ENCODE results near the gene NLGN1. TPM values are rescaled to one million over a fixed set of nuclear protein-coding genes. Genes with fewer than 3 reads are reported as not detected.

Gene NLGN1
- total RNA-seq, 4 donors from 2014 or later, result 12.9 to 20.9 (median 18.0) TPM

GRCh38 chr3:174308736-174309135 is 911.2 kb downstream of the NLGN1 start:
- DNase-seq (ENCODE audit: extremely low spot score), result no peak
- intact Hi-C loops (cut with DNase I), result no loop called here
- H3K4me1 ChIP-seq, result peaks cover 0 to 4% (median 0%) of the 10 kb centered on the region in 4 donors
- H3K9me3 ChIP-seq, result no peaks in the 10 kb centered on the region
- no peaks in the 10 kb centered on the region for H3K27me3 ChIP-seq
- 88% methylated on average over 1 of the region's 1 CpG for WGBS
- H3K36me3 ChIP-seq, result no peaks in the 10 kb centered on the region
- no peak overlapping the region for H3K27ac ChIP-seq (replicated peaks in 1 of 4)
- H3K4me3 ChIP-seq, result no peak overlapping the region
- TF ChIP-seq EP300 (IDR thresholded peaks at IDR 0.05), result no peak
- no peak for TF ChIP-seq POLR2A (IDR thresholded peaks at IDR 0.05; ENCODE audit: low read depth)
- TF ChIP-seq, protein P1, sequence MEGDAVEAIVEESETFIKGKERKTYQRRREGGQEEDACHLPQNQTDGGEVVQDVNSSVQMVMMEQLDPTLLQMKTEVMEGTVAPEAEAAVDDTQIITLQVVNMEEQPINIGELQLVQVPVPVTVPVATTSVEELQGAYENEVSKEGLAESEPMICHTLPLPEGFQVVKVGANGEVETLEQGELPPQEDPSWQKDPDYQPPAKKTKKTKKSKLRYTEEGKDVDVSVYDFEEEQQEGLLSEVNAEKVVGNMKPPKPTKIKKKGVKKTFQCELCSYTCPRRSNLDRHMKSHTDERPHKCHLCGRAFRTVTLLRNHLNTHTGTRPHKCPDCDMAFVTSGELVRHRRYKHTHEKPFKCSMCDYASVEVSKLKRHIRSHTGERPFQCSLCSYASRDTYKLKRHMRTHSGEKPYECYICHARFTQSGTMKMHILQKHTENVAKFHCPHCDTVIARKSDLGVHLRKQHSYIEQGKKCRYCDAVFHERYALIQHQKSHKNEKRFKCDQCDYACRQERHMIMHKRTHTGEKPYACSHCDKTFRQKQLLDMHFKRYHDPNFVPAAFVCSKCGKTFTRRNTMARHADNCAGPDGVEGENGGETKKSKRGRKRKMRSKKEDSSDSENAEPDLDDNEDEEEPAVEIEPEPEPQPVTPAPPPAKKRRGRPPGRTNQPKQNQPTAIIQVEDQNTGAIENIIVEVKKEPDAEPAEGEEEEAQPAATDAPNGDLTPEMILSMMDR (IDR thresholded peaks at IDR 0.05), result no peak
- no peak for TF ChIP-seq POLR2AphosphoS5 (IDR thresholded peaks at IDR 0.05)

DNA sequence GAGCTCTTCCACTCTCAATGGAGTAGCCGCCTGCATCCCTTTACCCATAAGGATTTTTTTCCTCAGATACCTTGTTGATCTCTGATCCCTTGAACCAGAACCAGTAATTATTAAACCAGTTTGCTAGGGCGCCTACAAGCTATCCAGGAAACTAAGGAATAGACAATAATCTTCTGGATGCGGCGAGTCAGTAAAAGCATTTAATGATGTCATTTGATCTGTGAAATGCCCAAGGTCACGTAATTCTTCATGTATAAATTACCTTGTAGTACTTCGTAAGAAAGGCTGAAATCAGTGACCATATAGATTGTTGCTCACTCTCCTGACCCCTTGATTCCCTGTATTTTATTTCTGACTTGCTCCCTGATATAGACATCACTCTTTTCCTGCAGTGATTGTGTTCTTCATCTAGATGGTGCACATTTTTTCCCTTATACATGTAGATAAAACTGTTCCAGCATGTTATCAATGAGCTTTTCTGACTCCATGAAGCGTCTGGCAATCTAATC is 913.0 kb downstream of the NLGN1 start:
- WGBS, result 79% methylated on average over 7 of the region's 7 CpGs
- intact Hi-C loops (cut with DNase I), result no loop called here
- no peaks in the 10 kb centered on the region for H3K4me1 ChIP-seq
- no peaks in the 10 kb centered on the region for H3K9me3 ChIP-seq
- H3K36me3 ChIP-seq, result no peaks in the 10 kb centered on the region
- H3K27me3 ChIP-seq, result no peaks in the 10 kb centered on the region
- TF ChIP-seq, protein P1 (IDR thresholded peaks at IDR 0.05), result no peak
- no peak for TF ChIP-seq EP300 (IDR thresholded peaks at IDR 0.05)
- TF ChIP-seq POLR2A (IDR thresholded peaks at IDR 0.05; ENCODE audit: low read depth), result no peak
- no peak for TF ChIP-seq POLR2AphosphoS5 (IDR thresholded peaks at IDR 0.05)
- no peak overlapping the region for H3K4me3 ChIP-seq
- no peak for DNase-seq (ENCODE audit: extremely low spot score)
- no peak overlapping the region for H3K27ac ChIP-seq (replicated peaks in 1 of 4)

DNA sequence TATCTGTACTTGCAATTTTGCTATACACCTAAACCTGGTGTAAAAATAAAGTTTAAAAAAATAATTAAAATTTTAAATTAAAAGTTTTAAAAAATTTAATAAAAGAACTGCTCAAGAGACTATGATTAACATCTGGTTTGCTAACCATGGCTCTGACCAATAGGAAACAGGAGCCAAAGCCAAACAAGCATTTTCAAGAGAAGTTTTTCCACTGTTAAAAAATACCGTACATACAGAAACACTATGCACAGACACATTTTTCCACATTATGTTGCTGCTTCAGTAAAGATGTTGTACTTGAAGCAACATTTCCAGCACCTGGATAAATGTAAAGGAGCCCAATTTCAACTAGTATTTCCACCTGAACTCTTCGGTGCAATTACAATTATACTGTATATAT is 917.7 kb downstream of the NLGN1 start:
- intact Hi-C loops (cut with DNase I), result no loop called here
- Histone ChIP-seq H3K4me1 (no peaks in the 10 kb centered on the region), H3K4me3 (no peak overlapping the region), H3K27me3 (no peaks in the 10 kb centered on the region), H3K27ac (replicated peaks in 1 of 4) (no peak overlapping the region), H3K36me3 (no peaks in the 10 kb centered on the region), H3K9me3 (peaks cover 0 to under 1% (median 0%) of the 10 kb centered on the region in 4 donors)
- no peak for TF ChIP-seq POLR2AphosphoS5 (IDR thresholded peaks at IDR 0.05)
- TF ChIP-seq, protein P1 (IDR thresholded peaks at IDR 0.05), result no peak
- TF ChIP-seq EP300 (IDR thresholded peaks at IDR 0.05), result no peak
- no peak for TF ChIP-seq POLR2A (IDR thresholded peaks at IDR 0.05; ENCODE audit: low read depth)
- no peak for DNase-seq (ENCODE audit: extremely low spot score)
- 69% methylated on average over 2 of the region's 2 CpGs for WGBS

DNA sequence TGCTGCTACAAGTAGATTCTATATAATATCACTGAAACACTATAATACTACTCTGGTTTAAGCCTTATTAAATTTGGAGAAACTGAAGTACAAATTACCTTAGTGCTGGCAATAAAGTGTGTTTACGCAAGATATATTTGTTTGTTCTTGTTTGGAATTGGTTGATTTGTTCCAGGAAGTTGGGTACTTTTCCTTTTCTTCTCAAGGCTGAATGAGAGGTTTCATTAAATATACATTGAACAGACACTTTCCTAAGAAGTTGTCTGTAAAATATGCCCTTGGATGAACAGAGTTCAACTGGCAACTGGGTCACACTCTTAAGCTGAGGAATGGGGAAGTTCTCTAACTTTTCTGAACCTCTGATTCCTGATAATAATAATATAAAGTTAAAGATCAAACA is 919.5 kb downstream of the NLGN1 start:
- Histone ChIP-seq H3K27me3 (no peaks in the 10 kb centered on the region), H3K36me3 (no peaks in the 10 kb centered on the region), H3K27ac (replicated peaks in 1 of 4) (no peak overlapping the region), H3K9me3 (peaks cover 0 to 12% (median 3%) of the 10 kb centered on the region in 4 donors), H3K4me1 (no peaks in the 10 kb centered on the region), H3K4me3 (no peak overlapping the region)
- DNase-seq (ENCODE audit: extremely low spot score), result no peak
- WGBS, result 100% methylated on average over 1 of the region's 1 CpG
- intact Hi-C loops (cut with DNase I), result no loop called here
- TF ChIP-seq POLR2A (IDR thresholded peaks at IDR 0.05; ENCODE audit: low read depth) (no peak), EP300 (IDR thresholded peaks at IDR 0.05) (no peak), POLR2AphosphoS5 (IDR thresholded peaks at IDR 0.05) (no peak)
- TF ChIP-seq, protein P1 (IDR thresholded peaks at IDR 0.05), result no peak

- no peaks in the 10 kb centered on the region for H3K36me3 ChIP-seq
- WGBS, result 89% methylated on average over 4 of the region's 4 CpGs
- no peaks in the 10 kb centered on the region for H3K4me1 ChIP-seq
- H3K27me3 ChIP-seq, result no peaks in the 10 kb centered on the region
- no peak overlapping the region for H3K4me3 ChIP-seq
- no peak for DNase-seq (ENCODE audit: extremely low spot score)
- intact Hi-C loops (cut with DNase I), result no loop called here
- H3K9me3 ChIP-seq, result peaks cover 0 to 12% (median 3%) of the 10 kb centered on the region in 4 donors
- TF ChIP-seq EP300 (IDR thresholded peaks at IDR 0.05) (no peak), POLR2AphosphoS5 (IDR thresholded peaks at IDR 0.05) (no peak), POLR2A (IDR thresholded peaks at IDR 0.05; ENCODE audit: low read depth) (no peak)
- TF ChIP-seq, protein P1 (IDR thresholded peaks at IDR 0.05), result no peak
- no peak overlapping the region for H3K27ac ChIP-seq (replicated peaks in 1 of 4)
Observed at GRCh38 chr3:174318181-174318580, 920.6 kb downstream of the NLGN1 start.
